T-cell (primary cell): ENCODE results near the gene PLA2G12A. TPM values are rescaled to one million over a fixed set of nuclear protein-coding genes. Genes with fewer than 3 reads are reported as not detected.

Source experiments
- ATAC-seq, 4 experiments: fragments of 200-7000 bp in 3 of 4; fragments of 150-1000 bp in 1 of 4; cut with Tn5 transposase; replicated peaks in 1 of 4; 1 replicate in 3 of 4; 2 replicates in 1 of 4; pipeline ENCODE4 v1.10.0; 2021; ENCODE audit warnings: moderate library complexity in 3 of 4, mild to moderate bottlenecking in 2 of 4, moderate number of reproducible peaks in 1 of 4
- CTCF ChIA-PET, 2 donors: fragments of 300-600 bp; sonication (Branson Sonifier 250); formaldehyde crosslinking; loops; one replicate each; lab custom pipeline; 2022; ENCODE audit warnings: antibody characterized with exemption in 2 of 2; lab: Charles Lee
- POLR2A ChIA-PET, 2 donors: fragments of 300-600 bp; sonication (Branson Sonifier 250); formaldehyde crosslinking; loops; one replicate each; lab custom pipeline; 2022; ENCODE audit warnings: antibody characterized with exemption in 2 of 2; lab: Charles Lee
- DNase-seq, 35 experiments: peaks; one replicate each; pipeline versions ENCODE4 v3.0.0 to v3.0.0-alpha.2; 2013 to 2023
- H3K27ac ChIP-seq: one replicate; pipeline ENCODE4 v1.5.1; 2013; ENCODE audit warnings: low read length
- H3K27me3 ChIP-seq, 2 experiments: replicated peaks in 1 of 2; 1 replicate in 1 of 2; 2 replicates in 1 of 2; pipeline versions ENCODE4 v1.6.1 to v1.7.0; 2013; ENCODE audit warnings: low read length in 1 of 2, mixed read lengths in 1 of 2; ENCODE audit not compliant: control insufficient read depth in 2 of 2, insufficient read depth in 2 of 2; ENCODE audit errors: extremely low read depth in 1 of 2
- H3K36me3 ChIP-seq, 2 donors: 1 replicate in 1 of 2; 2 replicates in 1 of 2; pipeline versions ENCODE4 v1.6.1 to v1.7.0; 2013; ENCODE audit warnings: low read length in 1 of 2; ENCODE audit not compliant: control insufficient read depth in 2 of 2, insufficient read depth in 1 of 2; ENCODE audit errors: extremely low read depth in 1 of 2
- H3K4me1 ChIP-seq, 2 experiments: 1 replicate in 1 of 2; 2 replicates in 1 of 2; pipeline versions ENCODE4 v1.6.1 to v1.7.0; 2013; ENCODE audit warnings: low read length in 2 of 2, mixed read lengths in 1 of 2; ENCODE audit not compliant: insufficient read depth in 2 of 2, control insufficient read depth in 1 of 2; ENCODE audit errors: extremely low read depth in 1 of 2
- H3K4me3 ChIP-seq, 2 donors: 1 replicate in 1 of 2; 2 replicates in 1 of 2; pipeline versions ENCODE4 v1.5.1 to v1.7.0; 2013; ENCODE audit warnings: mild to moderate bottlenecking in 2 of 2, low read length in 1 of 2, moderate library complexity in 1 of 2; ENCODE audit not compliant: control insufficient read depth in 1 of 2; ENCODE audit errors: extremely low read depth in 1 of 2
- H3K9me3 ChIP-seq: 2 replicates; pipeline ENCODE4 v1.7.0; 2013
- H3K27ac Mint-ChIP-seq, 2 donors: one replicate each; pipeline ENCODE4 v1.8.0; 2020 to 2021; ENCODE audit warnings: mild to moderate bottlenecking in 2 of 2, mixed read lengths in 2 of 2
- H3K27me3 Mint-ChIP-seq, 2 donors: one replicate each; pipeline ENCODE4 v1.8.0; 2021 to 2022; ENCODE audit warnings: mixed read lengths in 2 of 2
- H3K36me3 Mint-ChIP-seq: one replicate; pipeline ENCODE4 v1.8.0; 2021; ENCODE audit warnings: mixed read lengths
- H3K4me1 Mint-ChIP-seq, 3 donors: one replicate each; pipeline ENCODE4 v1.8.0; 2020 to 2022; ENCODE audit warnings: mixed read lengths in 3 of 3, mild to moderate bottlenecking in 1 of 3
- H3K4me3 Mint-ChIP-seq, 3 donors: one replicate each; pipeline ENCODE4 v1.8.0; 2020 to 2022; ENCODE audit warnings: mild to moderate bottlenecking in 3 of 3, mixed read lengths in 3 of 3, moderate library complexity in 3 of 3
- H3K9me3 Mint-ChIP-seq, 3 donors: one replicate each; pipeline ENCODE4 v1.8.0; 2020 to 2022; ENCODE audit warnings: mixed read lengths in 3 of 3
- WGBS: methylation state at CpG from one replicate; pipeline ENCODE4 v1.1.5; 2013; ENCODE audit warnings: missing lambda C conversion rate; ENCODE audit not compliant: insufficient coverage; 5-methylcytosine and 5-hydroxymethylcytosine counted together
- total RNA-seq, 35 experiments: library from RNA in 6 of 35; stranded (reverse) in 6 of 35; fragments of 120-200 nt in 1 of 35; gene quantifications; one replicate each; pipeline versions ENCODE4 v1.2.1 to v1.2.4 and lab custom pipeline; 2013 to 2026

Gene PLA2G12A
- total RNA-seq, 5 donors from 2014 or later (not counting 1 experiment from before 2014, with no cell fraction given), result 11.4 to 20.6 (median 18.1) TPM

DNA sequence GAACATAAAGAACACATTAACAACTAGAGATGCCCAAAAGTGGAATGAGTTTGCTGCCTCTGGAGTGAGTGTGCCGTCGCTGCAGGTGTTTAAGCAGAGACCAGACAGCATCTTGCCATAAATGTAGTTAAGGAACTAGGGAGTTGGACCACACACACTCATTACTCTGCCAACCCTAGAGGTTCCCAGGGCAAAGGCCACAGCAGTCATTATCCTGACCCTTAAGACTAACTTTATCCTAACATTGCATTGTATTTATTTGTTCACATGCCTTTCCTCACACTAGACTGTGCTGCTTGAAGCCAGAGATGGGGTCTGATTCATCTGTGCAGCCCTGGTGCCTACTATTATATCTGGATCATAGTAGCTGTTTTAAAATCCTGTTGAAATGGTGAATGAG lies 16.9 kb upstream of the PLA2G12A start:
- no CpG with 5 or more reads among the region's 2 CpGs for WGBS
- Mint-ChIP-seq H3K27ac (no peak overlapping the region), H3K36me3 (no peaks in the 10 kb centered on the region), H3K4me1 (no peaks in the 10 kb centered on the region), H3K4me3 (no peak overlapping the region), H3K9me3 (no peaks in the 10 kb centered on the region), H3K27me3 (no peaks in the 10 kb centered on the region)
- ATAC-seq (no peak), DNase-seq (no peak)
- Histone ChIP-seq H3K4me3 (no peak overlapping the region), H3K27me3 (peaks cover 0 to 4% of the 10 kb centered on the region in 2 experiments), H3K36me3 (no peaks in the 10 kb centered on the region), H3K27ac (no peak overlapping the region), H3K9me3 (no peaks in the 10 kb centered on the region), H3K4me1 (no peaks in the 10 kb centered on the region)
- ChIA-PET POLR2A (no interaction called here), CTCF (interaction anchor here in 1 of 2 donors (1.0 kb wide), 1 partner anchor 314 kb away, joined by 5 read pairs; the partner anchor contains the start of gene SEC24B)

DNA sequence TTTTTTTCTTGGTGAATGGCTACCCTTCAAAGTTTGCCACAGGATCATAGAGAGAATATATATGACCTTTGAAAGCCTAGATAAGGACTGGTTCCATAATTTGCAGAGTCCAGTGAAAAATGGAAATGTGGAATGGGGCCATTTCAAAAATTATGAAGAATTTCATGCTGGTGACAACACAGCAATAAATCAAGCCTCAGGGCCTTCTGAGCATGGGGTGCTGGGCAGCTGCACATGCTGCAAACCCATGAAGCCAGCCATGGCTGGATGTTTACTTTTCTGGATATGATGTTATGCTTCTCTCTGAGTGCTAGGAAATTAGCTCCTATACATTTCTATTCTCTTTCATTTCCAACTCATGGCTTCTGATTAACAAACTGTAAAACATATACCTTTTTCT lies 16.0 kb upstream of the PLA2G12A start:
- H3K27ac Mint-ChIP-seq, result no peak overlapping the region
- no peaks in the 10 kb centered on the region for H3K4me1 Mint-ChIP-seq
- H3K4me3 Mint-ChIP-seq, result no peak overlapping the region
- ChIA-PET POLR2A (no interaction called here), CTCF (no interaction called here)
- H3K27ac ChIP-seq, result no peak overlapping the region
- H3K4me1 ChIP-seq, result no peaks in the 10 kb centered on the region
- H3K27me3 Mint-ChIP-seq, result no peaks in the 10 kb centered on the region
- ATAC-seq (no peak), DNase-seq (no peak)
- H3K4me3 ChIP-seq, result no peak overlapping the region
- no peaks in the 10 kb centered on the region for H3K9me3 ChIP-seq
- H3K27me3 ChIP-seq, result peaks cover 0 to 4% of the 10 kb centered on the region in 2 experiments
- no peaks in the 10 kb centered on the region for H3K9me3 Mint-ChIP-seq
- no peaks in the 10 kb centered on the region for H3K36me3 Mint-ChIP-seq
- no peaks in the 10 kb centered on the region for H3K36me3 ChIP-seq

DNA sequence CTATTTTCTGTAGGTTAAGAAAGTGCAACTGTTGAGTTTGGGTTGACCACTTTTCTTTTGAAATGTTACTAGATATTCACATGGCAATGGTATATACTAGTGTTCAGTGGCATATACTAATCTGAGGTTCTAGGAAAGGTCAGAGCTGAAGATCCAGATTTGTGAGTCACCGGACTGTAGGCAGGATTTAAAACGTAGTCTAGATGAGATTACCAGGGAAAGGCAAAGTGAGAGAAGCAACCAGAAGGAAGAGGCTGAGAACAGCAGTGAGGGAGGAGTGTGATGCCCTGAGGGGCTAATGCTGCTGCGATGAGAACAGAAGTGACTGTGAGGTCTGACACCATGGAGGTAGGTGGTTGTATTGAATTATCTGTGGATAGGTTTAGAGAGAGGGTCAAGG lies 9.7 kb upstream of the PLA2G12A start:
- Mint-ChIP-seq H3K36me3 (no peaks in the 10 kb centered on the region), H3K4me1 (no peaks in the 10 kb centered on the region), H3K9me3 (no peaks in the 10 kb centered on the region), H3K4me3 (no peak overlapping the region), H3K27ac (no peak overlapping the region), H3K27me3 (peaks cover 0 to 1% of the 10 kb centered on the region in 2 donors)
- peaks cover 0 to 13% of the 10 kb centered on the region in 2 experiments for H3K27me3 ChIP-seq
- POLR2A ChIA-PET, result no interaction called here
- no peak overlapping the region for H3K4me3 ChIP-seq
- DNase-seq (no peak), ATAC-seq (no peak)
- no peaks in the 10 kb centered on the region for H3K36me3 ChIP-seq
- H3K27ac ChIP-seq, result no peak overlapping the region
- WGBS, result 89% methylated on average over 3 of the region's 3 CpGs
- CTCF ChIA-PET, result no interaction called here
- no peaks in the 10 kb centered on the region for H3K4me1 ChIP-seq
- no peaks in the 10 kb centered on the region for H3K9me3 ChIP-seq

DNA sequence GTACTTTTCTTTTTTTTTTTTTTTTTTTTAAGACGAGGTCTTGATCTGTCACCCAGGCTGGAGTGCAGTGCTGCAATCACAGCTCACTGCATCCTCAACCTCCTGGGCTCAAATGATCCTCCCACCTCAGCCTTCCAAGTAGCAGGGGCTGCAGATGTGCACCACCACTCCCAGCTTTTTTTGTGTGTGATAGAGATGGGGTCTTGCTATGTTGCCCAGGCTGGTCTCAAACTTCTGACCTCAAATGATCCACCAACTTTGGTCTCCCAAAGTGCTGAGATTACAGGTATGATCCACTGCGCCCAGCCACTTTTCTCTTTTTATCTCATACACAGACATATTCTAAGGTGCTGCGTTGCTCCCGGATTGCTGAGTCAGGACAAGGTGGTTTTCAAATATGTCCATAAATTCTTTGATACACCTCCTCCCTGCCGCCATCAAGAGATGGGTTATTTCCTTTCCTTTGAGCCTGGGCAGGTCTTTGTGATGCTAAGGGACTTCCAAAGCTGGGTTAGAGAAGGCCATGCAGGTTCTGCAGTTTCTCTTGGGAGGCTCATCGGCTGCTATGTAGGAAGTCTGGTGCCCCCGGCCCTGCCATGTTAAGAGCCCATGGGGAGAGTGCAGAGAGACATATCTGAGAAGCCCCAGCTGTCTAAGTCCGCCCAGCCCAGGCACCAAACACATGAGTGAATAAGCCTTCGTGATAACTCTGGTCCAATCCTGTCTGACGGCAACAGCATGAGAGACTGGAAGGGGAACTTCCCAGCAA lies 8.4 kb upstream of the PLA2G12A start:
- Histone ChIP-seq H3K27me3 (peaks cover 0 to 10% of the 10 kb centered on the region in 2 experiments), H3K4me1 (no peaks in the 10 kb centered on the region), H3K36me3 (no peaks in the 10 kb centered on the region), H3K4me3 (no peak overlapping the region), H3K9me3 (no peaks in the 10 kb centered on the region), H3K27ac (no peak overlapping the region)
- Mint-ChIP-seq H3K36me3 (no peaks in the 10 kb centered on the region), H3K4me3 (no peak overlapping the region), H3K9me3 (no peaks in the 10 kb centered on the region), H3K27ac (no peak overlapping the region), H3K27me3 (peaks cover 0 to 1% of the 10 kb centered on the region in 2 donors), H3K4me1 (no peaks in the 10 kb centered on the region)
- ChIA-PET CTCF (no interaction called here), POLR2A (interaction anchor here in 1 of 2 donors (0.7 kb wide), 1 partner anchor 13 kb away, joined by 7 read pairs; no protein-coding TSS in a partner anchor)
- no peak for ATAC-seq
- DNase-seq, result no peak
- WGBS, result 83% methylated on average over 3 of the region's 10 CpGs

DNA sequence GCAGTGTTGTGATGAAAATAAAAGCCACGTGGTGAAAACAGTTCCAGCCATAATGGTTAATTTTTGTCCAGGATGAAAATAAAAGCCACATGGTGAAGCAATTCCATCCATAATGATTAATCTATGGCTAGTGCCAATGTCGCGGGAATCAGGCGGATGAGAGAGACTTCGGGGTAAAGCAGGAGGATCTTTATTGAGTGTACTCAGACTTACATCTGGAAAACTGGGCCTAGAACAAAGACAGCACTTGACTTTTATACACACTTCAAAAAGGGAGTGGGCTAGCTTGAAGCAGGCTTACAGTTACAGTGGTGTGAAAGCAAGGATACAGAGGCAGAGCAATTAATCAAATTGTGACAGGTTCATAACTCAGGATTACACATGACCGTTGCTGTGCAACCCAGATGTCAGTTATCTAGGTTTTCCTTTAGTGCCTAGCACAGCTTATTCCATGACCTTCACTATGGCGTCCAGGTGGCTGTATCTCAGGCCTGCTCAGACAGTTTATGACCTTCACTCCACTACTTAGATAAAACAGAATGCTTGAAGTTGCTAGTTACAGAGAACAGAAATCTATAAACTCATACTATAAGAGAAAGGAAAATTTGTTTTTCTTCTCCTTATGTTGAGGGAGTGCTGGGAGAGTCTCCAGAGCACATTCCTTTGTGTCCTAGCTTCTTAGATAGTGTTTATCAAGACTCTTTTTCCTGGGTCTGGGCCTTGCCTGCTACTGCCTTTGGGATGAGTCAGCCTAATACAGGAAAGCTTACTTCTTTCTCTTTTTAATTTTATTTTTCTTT lies 5.9 kb upstream of the PLA2G12A start:
- WGBS, result 60% methylated on average over 1 of the region's 7 CpGs
- CTCF ChIA-PET, result interaction anchor here in 1 of 2 donors (0.7 kb wide), 1 partner anchor 21 kb away, joined by 3 read pairs; no protein-coding TSS in a partner anchor

DNA sequence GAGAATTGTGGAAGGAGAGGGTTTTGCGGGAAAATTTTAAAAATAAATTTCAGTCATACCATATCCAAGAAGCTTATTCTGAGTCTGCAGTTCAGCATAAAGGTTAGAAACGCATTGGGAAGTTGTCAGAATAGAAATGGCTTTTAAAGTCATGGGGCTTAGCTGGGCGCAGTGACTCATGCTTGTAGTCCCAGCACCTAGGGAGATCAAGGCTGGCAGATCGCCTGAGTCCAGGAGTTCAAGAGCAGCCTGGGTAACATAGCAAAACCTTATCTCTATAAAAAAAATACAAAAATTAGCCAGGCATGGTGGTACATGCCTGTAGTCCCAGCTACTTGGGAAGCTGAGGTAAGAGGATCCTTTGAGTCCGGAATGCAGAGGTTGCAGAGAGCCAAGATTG lies 3.9 kb upstream of the PLA2G12A start:
- no peak for ATAC-seq
- H3K36me3 Mint-ChIP-seq, result no peaks in the 10 kb centered on the region
- WGBS, result no CpG with 5 or more reads among the region's 5 CpGs

More for the DNA sequence above, 5.9 kb upstream of the PLA2G12A start:
- Mint-ChIP-seq H3K4me3 (no peak overlapping the region), H3K4me1 (no peaks in the 10 kb centered on the region), H3K36me3 (no peaks in the 10 kb centered on the region), H3K9me3 (no peaks in the 10 kb centered on the region), H3K27me3 (peaks cover 0 to 1% of the 10 kb centered on the region in 2 donors), H3K27ac (no peak overlapping the region)
- no peak overlapping the region for H3K4me3 ChIP-seq
- H3K27me3 ChIP-seq, result peaks cover 0 to 10% of the 10 kb centered on the region in 2 experiments
- no peaks in the 10 kb centered on the region for H3K4me1 ChIP-seq
- POLR2A ChIA-PET, result no interaction called here
- ATAC-seq (no peak), DNase-seq (no peak)
- no peak overlapping the region for H3K27ac ChIP-seq
- H3K36me3 ChIP-seq, result no peaks in the 10 kb centered on the region
- H3K9me3 ChIP-seq, result no peaks in the 10 kb centered on the region

More for the DNA sequence above, 3.9 kb upstream of the PLA2G12A start:
- no peaks in the 10 kb centered on the region for H3K9me3 ChIP-seq
- Mint-ChIP-seq H3K27ac (no peak overlapping the region), H3K4me3 (no peak overlapping the region), H3K9me3 (no peaks in the 10 kb centered on the region), H3K27me3 (peaks cover 0 to 1% of the 10 kb centered on the region in 2 donors), H3K4me1 (peaks cover 11 to 12% (median 11%) of the 10 kb centered on the region in 3 donors)
- ChIA-PET CTCF (no interaction called here), POLR2A (no interaction called here)
- no peaks in the 10 kb centered on the region for H3K36me3 ChIP-seq
- H3K4me3 ChIP-seq, result no peak overlapping the region
- H3K4me1 ChIP-seq, result peaks cover 7 to 12% of the 10 kb centered on the region in 2 experiments
- no peak overlapping the region for H3K27ac ChIP-seq
- H3K27me3 ChIP-seq, result peaks cover 0 to 10% of the 10 kb centered on the region in 2 experiments
- no peak for DNase-seq
